HCT116 (cell line): ENCODE results near the gene MUSK. TPM values are rescaled to one million over a fixed set of nuclear protein-coding genes. Genes with fewer than 3 reads are reported as not detected.

Experiments
- ATAC-seq: fragments of 200-7000 bp; cut with Tn5 transposase; 2 replicates; pipeline ENCODE4 v1.9.1; 2020; ENCODE audit warnings: mild to moderate bottlenecking, moderate library complexity
- BruUV-seq: library from RNA; stranded (reverse); fragments of 400-500 nt; replicated peaks from 2 replicates; lab custom pipeline; 2021; lab: Mats Ljungman, UMichigan
- CTCF ChIA-PET: fragments of 300-600 bp; sonication (Branson Sonifier 250); formaldehyde crosslinking; loops from one replicate; lab custom pipeline; 2021; ENCODE audit warnings: antibody characterized with exemption; lab: Charles Lee
- POLR2A ChIA-PET: fragments of 300-600, 350-600 bp; sonication (Branson Sonifier 250); formaldehyde crosslinking; loops from one replicate; lab custom pipeline; 2021; ENCODE audit warnings: antibody characterized with exemption; lab: Charles Lee
- RAD21 ChIA-PET, 2 experiments: fragments of 300-600 bp; sonication (Branson Sonifier 250); formaldehyde crosslinking; loops; one replicate each; lab custom pipeline; 2023; ENCODE audit warnings: low total read pairs in 2 of 2; ENCODE audit not compliant: uncharacterized antibody in 2 of 2, unreplicated experiment in 2 of 2, low non-redundant PET in 1 of 2; lab: Charles Lee
- DNase-seq: peaks from one replicate; pipeline ENCODE4 v3.0.0-alpha.2; 2010; ENCODE audit warnings: low read depth, low spot score
- H2AFZ ChIP-seq: fragments of 200-600 bp; shearing (Covaris generic), sonication (generic); 2 replicates; pipeline ENCODE4 v1.6.1; 2017; ENCODE audit warnings: low read depth, mixed run types, mixed read lengths, antibody characterized with exemption, low read length; ENCODE audit not compliant: poor library complexity, severe bottlenecking
- H3K27ac ChIP-seq: 2 replicates; pipeline ENCODE4 v1.5.1; 2012; ENCODE audit warnings: low read depth, low read length
- H3K27me3 ChIP-seq: fragments of 200-600 bp; sonication (generic); 2 replicates; pipeline ENCODE4 v1.6.1; 2016; ENCODE audit warnings: mixed run types, low read length, mixed read lengths; ENCODE audit not compliant: insufficient read depth
- H3K36me3 ChIP-seq, 2 experiments: fragments of 200-500 bp in 1 of 2; fragments of 200-600 bp in 1 of 2; sonication (Bioruptor generic) in 1 of 2; sonication (generic) in 1 of 2; 2 replicates each; pipeline versions ENCODE4 v1.5.1 to v1.6.1; 2014 to 2016; ENCODE audit warnings: low read length in 2 of 2, inconsistent platforms in 1 of 2, mixed read lengths in 1 of 2, mixed run types in 1 of 2; ENCODE audit not compliant: insufficient read depth in 2 of 2, control insufficient read depth in 1 of 2
- H3K4me1 ChIP-seq, 2 experiments: fragments of 200-600 bp in 1 of 2; sonication (generic) in 1 of 2; 2 replicates each; pipeline versions ENCODE4 v1.5.1 to v1.6.1; 2012 to 2017; ENCODE audit warnings: low read length in 2 of 2, inconsistent platforms in 1 of 2, mild to moderate bottlenecking in 1 of 2, mixed read lengths in 1 of 2, mixed run types in 1 of 2, moderate library complexity in 1 of 2; ENCODE audit not compliant: insufficient read depth in 2 of 2, control insufficient read depth in 1 of 2
- H3K4me2 ChIP-seq: fragments of 200-600 bp; sonication (generic); 2 replicates; pipeline ENCODE4 v1.6.1; 2017; ENCODE audit warnings: mixed run types, low read length, mixed read lengths
- H3K4me3 ChIP-seq, 2 experiments: fragments of 200-600 bp in 1 of 2; sonication (generic) in 1 of 2; replicated peaks in 1 of 2; 2 replicates each; pipeline ENCODE4 v1.5.1; 2011 to 2016; ENCODE audit warnings: low read length in 2 of 2, control low read depth in 1 of 2, low read depth in 1 of 2, mild to moderate bottlenecking in 1 of 2, mixed read lengths in 1 of 2, mixed run types in 1 of 2
- H3K79me2 ChIP-seq: fragments of 200-600 bp; sonication (generic); 2 replicates; pipeline ENCODE4 v1.6.1; 2017; ENCODE audit warnings: mild to moderate bottlenecking, mixed run types, low read length, moderate library complexity, mixed read lengths; ENCODE audit not compliant: insufficient read depth
- H3K9ac ChIP-seq: fragments of 200-600 bp; sonication (generic); 2 replicates; pipeline ENCODE4 v1.6.1; 2016; ENCODE audit warnings: low read length, mixed read lengths
- H3K9me2 ChIP-seq: fragments of 200-600 bp; sonication (generic), shearing (Covaris generic); 2 replicates; pipeline ENCODE4 v1.6.1; 2017; ENCODE audit warnings: mixed run types, mild to moderate bottlenecking, moderate library complexity; ENCODE audit not compliant: insufficient read depth
- H3K9me3 ChIP-seq, 2 experiments: fragments of 200-500 bp in 1 of 2; fragments of 200-600 bp in 1 of 2; sonication (Bioruptor generic) in 1 of 2; sonication (generic) in 1 of 2; 2 replicates each; pipeline ENCODE4 v1.6.1; 2014 to 2017; ENCODE audit warnings: low read length in 2 of 2, mixed read lengths in 2 of 2, inconsistent platforms in 1 of 2, low read depth in 1 of 2, mild to moderate bottlenecking in 1 of 2, mixed run types in 1 of 2, moderate library complexity in 1 of 2; ENCODE audit not compliant: control insufficient read depth in 1 of 2, insufficient read depth in 1 of 2
- H4K20me1 ChIP-seq: fragments of 200-600 bp; sonication (generic), shearing (Covaris generic); 2 replicates; pipeline ENCODE4 v1.6.1; 2017; ENCODE audit warnings: mixed run types, mild to moderate bottlenecking, moderate library complexity; ENCODE audit not compliant: insufficient read depth
- MAX ChIP-seq: IDR thresholded peaks from 2 replicates; pipeline ENCODE4 v1.6.1; 2012
- REST ChIP-seq: IDR thresholded peaks from 2 replicates; pipeline ENCODE4 v1.6.1; 2012; ENCODE audit warnings: low read depth
- SP1 ChIP-seq: IDR thresholded peaks from 2 replicates; pipeline ENCODE4 v1.6.1; 2012; ENCODE audit warnings: low read depth
- SRF ChIP-seq: IDR thresholded peaks from 2 replicates; pipeline ENCODE4 v1.6.1; 2012; ENCODE audit warnings: low read depth
- ZNF274 ChIP-seq: fragments of 200-500 bp; sonication (Bioruptor generic); IDR thresholded peaks from 2 replicates; pipeline ENCODE4 v1.6.1; 2014; ENCODE audit warnings: mild to moderate bottlenecking, low read depth, low read length, inconsistent platforms
- intact Hi-C: fragments of 100-400 bp; cut with micrococcal nuclease; formaldehyde crosslinking; loops from 2 replicates; pipeline ENCODE4 v1.10.0; 2022
- total RNA-seq: library from RNA; stranded (reverse); gene quantifications from one replicate; pipeline ENCODE4 v1.2.1, GENCODE V29; 2021; ENCODE audit not compliant: unreplicated experiment

Gene MUSK
- total RNA-seq, 1 experiment from 2014 or later = not detected

- Histone ChIP-seq H3K79me2 (no peaks in the 10 kb centered on the region), H3K27me3 (no peaks in the 10 kb centered on the region), H4K20me1 (no peaks in the 10 kb centered on the region), H3K4me3 (no peak overlapping the region), H3K4me1 (peaks cover 8 to 17% of the 10 kb centered on the region in 2 experiments; a peak in 3 of 4 replicates), H3K4me2 (peak overlapping the region; percentile 49), H3K36me3 (no peaks in the 10 kb centered on the region), H2AFZ (peak overlapping the region; percentile 28), H3K9me2 (0 out of 2 replicates have a peak, but pooled peaks cover 3% of the 10 kb centered on the region), H3K27ac (no peak overlapping the region), H3K9ac (no peak overlapping the region), H3K9me3 (no peaks in the 10 kb centered on the region)
- TF ChIP-seq REST (no peak), MAX (no peak)
- intact Hi-C loops = no loop called here
- POLR2A ChIA-PET = no interaction called here
- BruUV-seq = no TSS peak
- ATAC-seq (peak; percentile 55), DNase-seq (no peak)
- CTCF ChIA-PET = no interaction called here
- RAD21 ChIA-PET = no interaction called here
Measured at GRCh38 chr9:110835859-110836271, 167.3 kb downstream of the MUSK start.

GRCh38 chr9:110837401-110838005, 168.9 kb downstream of the MUSK start:
- Histone ChIP-seq H2AFZ (no peak overlapping the region), H3K9ac (no peak overlapping the region), H3K79me2 (no peaks in the 10 kb centered on the region), H3K9me3 (no peaks in the 10 kb centered on the region), H3K36me3 (no peaks in the 10 kb centered on the region), H3K4me1 (peaks cover 8 to 23% of the 10 kb centered on the region in 2 experiments; a peak in 3 of 4 replicates), H4K20me1 (no peaks in the 10 kb centered on the region), H3K27me3 (no peaks in the 10 kb centered on the region), H3K4me3 (no peak overlapping the region), H3K9me2 (no peaks in the 10 kb centered on the region), H3K4me2 (no peak overlapping the region), H3K27ac (no peak overlapping the region)
- intact Hi-C loops = no loop called here
- ChIA-PET POLR2A (no interaction called here), RAD21 (no interaction called here), CTCF (no interaction called here)
- no TSS peak for BruUV-seq
- ATAC-seq (no peak), DNase-seq (no peak)
- TF ChIP-seq ZNF274 = no peak
- TF ChIP-seq SRF = no peak
- TF ChIP-seq REST = no peak
- TF ChIP-seq SP1 = no peak
